ENCODE data around the gene ZNF423.

- TF ChIP-seq CTCF (IDR thresholded peaks at IDR 0.05; ENCODE audit: low read length) (no peak), EZH2 (IDR thresholded peaks at IDR 0.05; ENCODE audit: borderline replicate concordance, low read length) (no peak)
Observed at GRCh38 chr16:49452578-49452977, 403.3 kb downstream of the ZNF423 start.
